Stimulated activated CD4-positive, alpha-beta T cell treated with anti-CD3 and anti-CD28 coated beads, Interleukin-1b, Interleukin-23, amount 100 ng/mL, for 48 hours (primary cell): ENCODE results near the gene CLDN10.

Experiments
- DNase-seq: peaks from one replicate; pipeline ENCODE4 v3.0.0-alpha.2; 2020

The CLDN10 gene

DNA sequence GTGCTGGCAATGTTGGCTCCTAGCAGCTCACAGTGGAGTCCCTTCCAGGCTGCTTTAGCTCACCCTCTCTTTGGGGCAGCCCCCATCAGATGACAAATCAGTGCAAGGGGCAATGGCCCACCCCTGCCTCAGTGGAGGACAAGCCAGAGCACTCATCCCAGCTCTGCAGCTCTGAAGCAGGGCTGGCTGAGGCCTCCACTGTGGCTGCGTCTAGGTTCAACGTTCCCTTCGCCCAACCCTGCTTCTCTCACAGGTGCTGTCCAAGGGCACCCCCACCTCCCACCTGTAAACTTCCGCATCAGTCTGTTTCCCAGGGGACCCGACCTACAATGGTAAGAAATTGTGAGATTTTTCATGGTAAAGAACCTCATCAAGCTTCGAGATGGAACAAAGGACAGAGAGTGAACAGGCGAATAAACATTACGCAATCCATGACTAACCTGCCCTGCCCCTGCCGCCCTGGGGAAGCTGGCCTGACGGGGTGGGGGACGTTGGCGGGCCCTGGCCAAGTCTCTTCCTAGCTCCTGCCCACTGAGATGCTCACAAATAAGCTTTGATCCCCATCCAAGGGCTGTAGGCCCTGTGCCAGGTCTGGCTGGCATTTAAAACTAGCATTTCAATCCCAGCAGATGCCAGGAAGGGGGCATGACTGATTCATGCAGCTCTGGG lies 51.5 kb downstream of the CLDN10 start:
- no peak for DNase-seq

DNA sequence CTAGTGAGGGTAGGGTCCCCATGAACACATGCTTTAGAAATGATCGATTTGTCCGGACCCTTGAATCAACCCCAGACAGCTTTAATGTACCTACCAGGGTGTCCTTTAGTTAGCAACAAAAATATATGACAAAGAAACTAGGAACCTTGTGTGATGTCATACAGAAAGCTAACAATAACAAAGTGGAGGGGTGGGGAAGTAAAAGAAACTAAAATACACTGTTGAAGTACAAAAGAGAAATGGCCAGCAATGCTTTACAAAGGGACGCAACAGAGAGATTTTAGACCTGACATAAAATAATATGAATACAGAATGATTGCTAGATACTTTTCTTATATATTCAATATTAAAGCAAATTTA lies 52.0 kb downstream of the CLDN10 start:
- no peak for DNase-seq

DNA sequence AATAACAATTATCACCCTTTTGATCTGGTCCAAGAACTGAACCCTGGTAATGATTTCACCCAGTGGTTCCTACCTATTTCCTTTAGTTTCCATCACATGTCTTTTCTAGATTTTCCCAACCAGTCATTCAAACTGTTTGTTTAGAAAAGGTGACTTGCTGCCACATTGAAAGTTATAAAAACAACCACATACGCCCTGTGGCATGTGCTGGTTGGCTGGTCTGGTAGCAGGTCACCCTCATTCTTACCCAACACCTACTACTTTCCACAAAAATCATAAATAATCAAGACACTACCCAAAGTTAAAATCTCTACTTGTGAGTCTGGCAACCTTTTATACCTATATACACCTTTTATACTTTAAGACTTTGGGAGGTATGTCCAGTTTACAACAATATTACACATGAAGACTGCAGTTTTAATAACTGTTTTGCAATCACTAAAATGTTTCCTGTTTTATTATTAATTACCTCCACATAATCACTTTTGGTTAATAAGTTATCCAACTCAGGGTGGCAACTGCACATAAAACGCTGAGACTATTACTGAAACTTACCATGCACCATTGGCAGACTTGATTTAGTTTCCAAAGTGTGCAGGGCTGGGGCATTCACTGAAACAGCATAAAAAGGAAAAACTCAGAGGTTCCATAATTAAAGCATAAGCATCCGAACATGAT lies 53.1 kb downstream of the CLDN10 start:
- DNase-seq = no peak

DNA sequence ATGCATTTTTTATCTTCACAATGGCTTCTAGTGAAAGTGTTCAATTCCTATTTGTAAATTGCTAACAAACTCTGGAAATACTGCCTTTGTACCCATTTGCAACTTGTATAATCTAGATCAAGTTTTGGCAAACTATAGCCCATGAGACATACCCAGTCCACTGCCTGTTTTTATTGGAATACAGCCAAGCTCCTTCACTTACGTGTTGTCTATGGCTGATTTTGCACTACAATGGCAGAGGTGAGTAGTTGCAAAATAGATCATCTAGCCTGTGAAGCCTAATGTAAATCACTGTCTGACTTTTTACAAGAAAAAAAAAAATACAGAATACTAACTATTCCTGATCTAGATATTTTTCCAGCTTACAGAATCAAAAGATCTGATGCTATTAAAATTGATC lies 54.8 kb downstream of the CLDN10 start:
- no peak for DNase-seq

DNA sequence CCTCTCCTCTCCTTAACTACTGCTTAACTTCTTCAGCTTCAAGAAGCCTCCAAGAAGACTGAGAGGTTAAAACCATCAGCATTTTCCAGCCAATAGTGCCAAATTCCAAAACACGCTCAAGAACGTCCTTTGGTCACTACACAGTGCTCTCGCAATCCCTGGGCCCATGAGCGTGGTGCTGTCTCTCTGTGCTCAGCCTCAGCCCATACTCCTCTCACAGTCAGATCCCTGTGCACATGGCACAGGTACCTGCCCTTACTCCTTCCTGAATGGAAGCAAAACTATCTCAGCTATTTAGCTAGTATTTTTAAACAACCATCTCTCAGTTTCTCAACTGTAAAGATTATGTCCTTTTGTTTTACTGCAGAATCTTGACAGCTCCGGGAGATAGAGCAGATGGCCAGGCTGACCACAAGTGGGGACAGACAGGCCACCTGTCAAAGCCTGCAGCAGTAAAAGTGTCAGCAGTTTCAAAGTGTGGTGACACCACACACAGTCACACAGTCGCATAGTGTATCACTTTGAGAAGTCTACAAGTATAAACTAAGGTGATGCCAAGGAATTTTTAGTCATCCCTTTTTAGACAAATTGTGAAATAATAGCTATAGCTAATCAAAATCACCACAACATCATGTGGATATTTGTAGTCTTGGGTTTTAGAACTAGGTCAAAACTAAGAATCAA lies 56.3 kb downstream of the CLDN10 start:
- DNase-seq = no peak

DNA sequence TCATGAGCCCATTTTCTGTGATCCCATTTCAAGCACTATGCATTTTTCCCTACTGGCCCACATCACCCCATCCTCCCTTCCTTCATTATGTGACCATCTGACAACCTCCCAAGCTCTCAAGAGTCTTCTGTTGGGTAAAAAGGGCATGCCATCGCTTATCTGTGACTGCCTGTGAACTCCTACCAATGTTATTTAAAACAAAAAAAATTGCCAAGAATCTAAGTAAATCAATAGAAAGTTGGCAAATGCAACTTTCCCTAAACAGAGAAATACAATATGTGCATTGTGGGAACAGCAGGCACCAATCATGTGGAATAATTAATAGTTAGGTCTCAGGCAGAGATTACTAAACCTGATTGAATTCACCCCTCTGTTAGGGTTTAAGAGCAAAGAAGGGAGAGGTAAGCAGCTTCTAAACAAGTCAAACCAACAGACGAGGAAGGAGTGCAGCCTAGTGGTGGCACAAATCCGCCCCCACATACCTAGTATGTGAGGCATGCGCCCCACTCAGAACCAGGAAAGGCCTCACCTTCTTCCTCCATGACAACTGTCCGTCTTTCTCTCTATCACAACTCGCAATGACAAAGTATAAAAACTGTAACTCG lies 62.2 kb downstream of the CLDN10 start:
- no peak for DNase-seq

DNA sequence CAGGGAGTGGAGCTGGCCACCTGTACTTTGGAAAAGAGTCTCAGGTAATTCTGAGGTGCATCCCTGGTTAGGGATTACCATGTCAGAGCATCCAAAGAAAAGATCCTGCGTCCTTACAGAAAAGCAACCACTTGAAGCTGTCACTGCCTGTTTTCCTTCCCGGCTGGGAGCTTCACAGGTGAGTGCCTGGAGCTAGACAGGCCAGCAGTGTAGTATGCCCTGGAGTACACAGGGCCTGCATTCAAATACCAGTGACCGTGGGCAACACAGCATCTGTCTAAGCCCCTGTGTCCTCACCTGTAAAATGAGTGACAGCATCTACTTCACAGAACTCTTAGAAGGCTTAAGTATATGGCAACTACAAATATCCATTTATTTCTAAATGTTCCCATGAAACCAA lies 63.0 kb downstream of the CLDN10 start:
- no peak for DNase-seq

DNA sequence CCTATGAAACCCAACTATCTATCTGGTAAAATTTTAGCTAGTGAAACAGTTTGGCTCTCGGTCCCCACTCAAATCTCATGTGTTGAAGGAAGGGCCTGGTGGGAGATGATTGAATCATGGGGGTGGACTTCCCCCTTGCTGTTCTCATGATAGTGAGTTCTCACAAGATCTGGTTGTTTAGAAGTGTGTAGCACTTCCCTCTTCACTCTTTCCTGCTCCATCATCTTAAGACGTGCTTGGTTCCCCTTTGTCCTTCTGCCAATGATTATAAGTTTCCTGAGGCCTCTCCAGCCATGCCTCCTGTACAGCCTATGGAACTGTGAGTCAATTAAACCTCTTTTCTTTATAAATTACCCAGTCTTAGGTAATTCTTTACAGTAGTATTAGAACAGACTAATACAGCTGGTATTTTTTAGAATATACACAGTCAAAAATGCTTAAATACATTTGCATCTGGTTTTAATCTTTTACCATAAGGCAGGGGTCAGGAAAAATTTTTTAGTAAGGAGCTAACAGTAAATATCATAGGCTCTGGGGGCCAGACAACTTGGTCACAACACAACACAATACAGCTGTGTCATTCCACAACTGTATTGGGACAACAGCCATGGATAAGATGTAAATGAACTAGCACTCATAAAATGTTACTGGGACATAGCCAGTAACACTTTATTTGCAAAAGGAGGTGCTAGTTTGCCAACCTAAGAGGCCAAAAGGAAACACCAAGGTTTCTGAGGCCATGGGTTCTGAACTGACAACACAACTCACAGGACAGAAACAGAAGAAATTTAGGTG lies 67.7 kb downstream of the CLDN10 start:
- DNase-seq = no peak

DNA sequence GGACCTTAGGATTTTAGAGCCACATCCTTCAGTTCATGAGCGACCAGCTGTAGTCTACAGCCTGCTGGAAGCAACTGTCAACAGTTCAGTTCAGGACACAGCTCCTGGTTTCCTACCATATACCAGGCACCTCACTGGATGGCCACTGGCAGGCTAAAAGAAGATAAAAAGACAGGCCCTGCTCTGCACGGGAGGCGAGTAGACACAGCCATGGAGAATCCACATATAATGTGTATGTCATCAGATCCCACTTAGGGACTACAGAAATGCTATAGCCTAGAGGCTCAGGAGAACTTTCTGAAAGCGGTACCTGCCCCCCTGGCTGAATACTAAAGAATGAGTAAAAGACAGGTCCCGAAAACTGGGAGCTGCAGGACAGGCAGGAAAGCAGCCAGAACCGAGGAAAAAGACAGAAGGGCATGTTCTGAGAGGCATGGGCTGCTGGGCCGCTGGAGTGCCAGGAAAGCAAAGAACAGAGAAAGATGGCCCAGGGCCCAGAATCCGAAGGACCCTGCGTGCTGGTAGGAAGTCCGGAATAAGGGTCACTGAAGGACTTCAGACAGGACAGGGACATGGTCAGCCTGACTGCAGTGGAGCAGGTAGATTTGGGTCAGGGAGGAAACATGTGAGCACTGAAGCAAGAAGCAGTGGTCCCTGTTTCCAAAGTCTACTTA lies 68.4 kb downstream of the CLDN10 start:
- DNase-seq = no peak

DNA sequence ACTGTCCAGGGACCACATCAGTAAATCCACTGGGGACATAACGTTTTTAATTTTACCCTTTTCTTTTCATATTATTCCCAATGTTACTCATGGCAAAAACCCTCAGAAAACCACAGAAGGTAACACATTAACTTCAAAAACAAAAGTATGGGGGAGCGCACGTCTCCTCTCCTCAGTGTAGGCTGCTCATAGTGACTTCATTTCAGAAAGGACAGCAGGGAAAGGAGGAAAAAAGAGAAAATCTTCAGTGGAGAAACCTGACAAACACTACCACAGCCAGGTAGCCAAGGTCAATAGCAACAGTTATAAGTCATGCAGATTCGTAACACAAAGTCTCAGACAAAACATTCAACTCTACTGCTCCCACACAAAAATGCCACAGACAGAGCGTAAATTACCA lies 70.6 kb downstream of the CLDN10 start:
- no peak for DNase-seq

DNA sequence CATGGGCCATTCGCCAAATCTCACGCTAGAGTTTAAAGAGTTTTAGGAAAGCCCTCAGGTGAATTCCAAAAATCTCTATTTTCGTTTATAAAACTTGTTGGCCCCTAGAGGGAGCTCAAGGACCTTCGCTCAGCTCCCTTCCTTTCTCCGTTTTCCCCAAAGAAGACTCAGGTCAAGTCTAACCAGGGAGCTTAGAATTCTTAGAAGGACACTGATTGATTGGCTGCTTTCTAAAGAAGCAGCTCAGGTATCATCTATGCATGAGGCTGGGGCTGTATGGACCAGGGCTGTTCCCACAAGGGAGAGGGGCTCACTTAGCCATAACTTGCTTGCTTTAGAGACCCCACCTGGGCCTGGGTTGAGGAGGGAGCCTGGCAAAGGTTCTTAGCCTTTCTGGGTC lies 71.5 kb downstream of the CLDN10 start:
- no peak for DNase-seq

DNA sequence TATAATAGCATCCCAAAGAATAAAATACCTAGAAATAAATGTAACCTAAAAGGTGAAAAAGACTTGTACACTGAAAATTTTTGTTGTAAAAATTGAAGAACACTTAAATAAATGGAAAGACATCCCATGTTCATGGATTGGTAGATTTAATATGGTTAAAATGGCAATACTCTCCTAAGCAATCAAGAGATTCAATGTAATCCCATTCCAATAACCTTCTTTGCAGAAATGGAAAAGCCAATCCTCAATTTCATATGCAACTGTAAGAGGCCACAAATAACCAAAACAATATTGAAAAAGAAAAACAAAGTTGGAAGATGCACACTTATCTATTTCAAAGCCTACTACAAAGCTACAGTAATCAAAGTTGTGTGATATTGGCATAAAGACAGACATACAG lies 74.2 kb downstream of the CLDN10 start:
- DNase-seq = no peak

DNA sequence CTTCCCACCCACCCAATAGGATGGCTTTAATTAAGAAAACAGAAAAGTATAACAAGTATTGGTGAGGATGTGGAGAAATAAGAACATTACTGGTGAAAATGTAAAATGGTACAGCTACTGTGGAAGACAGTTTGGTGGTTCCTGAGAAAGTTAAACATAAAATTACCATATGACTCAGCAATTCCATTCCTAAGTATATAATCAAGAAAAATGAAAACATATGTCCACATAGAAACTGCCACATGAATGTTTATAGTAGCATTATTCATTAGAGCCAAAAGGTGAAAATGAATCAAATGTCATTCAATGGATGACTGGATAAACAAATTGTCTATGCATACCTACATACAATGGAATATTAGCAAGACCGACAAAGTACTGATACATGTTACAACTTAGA lies 75.1 kb downstream of the CLDN10 start:
- no peak for DNase-seq

DNA sequence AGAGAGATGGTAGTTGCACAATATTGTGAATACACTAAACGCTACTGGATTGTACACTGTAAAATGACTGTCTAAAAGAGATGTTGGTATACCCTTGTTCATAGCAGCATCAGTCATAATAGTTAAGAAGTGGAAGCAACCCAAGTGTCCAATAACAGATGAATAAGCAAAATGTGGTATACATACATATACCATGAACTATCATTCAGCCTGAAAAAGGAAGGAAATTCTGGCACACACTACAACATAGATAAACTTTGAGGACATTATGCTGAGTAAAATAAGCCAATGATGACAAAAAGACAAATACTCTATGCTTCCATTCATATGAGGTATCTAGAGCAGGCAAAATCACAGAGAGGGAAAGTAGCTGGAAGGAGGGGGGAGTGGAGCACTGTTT lies 76.0 kb downstream of the CLDN10 start:
- DNase-seq = no peak

DNA sequence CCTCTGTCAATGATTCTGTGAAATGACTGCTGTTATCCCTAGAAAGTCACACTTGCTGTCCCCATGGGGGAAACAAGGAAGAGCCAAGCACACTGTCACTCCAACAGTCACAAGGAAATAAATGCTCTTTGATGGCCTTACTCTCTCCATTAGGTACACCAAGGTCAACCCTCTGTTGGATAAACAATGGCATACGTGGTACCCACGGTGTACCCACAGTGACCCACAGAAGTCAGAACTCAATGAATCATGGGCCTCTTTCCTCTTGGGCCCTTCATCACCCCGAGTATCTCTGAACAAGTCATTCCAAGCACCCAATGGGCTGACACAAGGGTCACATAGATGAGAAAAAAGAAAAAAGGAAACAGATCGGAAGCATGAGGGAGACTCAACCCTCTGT lies 76.6 kb downstream of the CLDN10 start:
- no peak for DNase-seq
